Superior temporal gyrus (tissue), 1 donor: ENCODE measurements around the gene C1R.

ENCODE experiments used
- DNase-seq: peaks from one replicate; pipeline ENCODE4 v3.0.0-alpha.2; 2016; ENCODE audit errors: extremely low spot score

Gene C1R

GRCh38 chr12:7099290-7099996, 7.2 kb upstream of the C1R start:
- DNase-seq: no peak

GRCh38 chr12:7096979-7097378, 4.7 kb upstream of the C1R start:
- no peak for DNase-seq

- DNase-seq: no peak
Measured at GRCh38 chr12:7096006-7096932, 4.0 kb upstream of the C1R start.

- DNase-seq: no peak
Measured at GRCh38 chr12:7093892-7094291, 1.6 kb upstream of the C1R start.

GRCh38 chr12:7093486-7093885, 1.2 kb upstream of the C1R start:
- no peak for DNase-seq

- no peak for DNase-seq
Measured at GRCh38 chr12:7092986-7093460, 778 bp upstream of the C1R start.

GRCh38 chr12:7091660-7092228, 501 bp downstream of the C1R start:
- DNase-seq: no peak

- no peak for DNase-seq
Measured at GRCh38 chr12:7091171-7091570, 1.1 kb downstream of the C1R start.

GRCh38 chr12:7090222-7090998, 1.8 kb downstream of the C1R start:
- DNase-seq: no peak

GRCh38 chr12:7089196-7089871, 2.9 kb downstream of the C1R start:
- no peak for DNase-seq

- no peak for DNase-seq
Measured at GRCh38 chr12:7083125-7083524, 9.1 kb downstream of the C1R start.

GRCh38 chr12:7081037-7081436, 11.2 kb downstream of the C1R start:
- no peak for DNase-seq

- DNase-seq: no peak
Measured at GRCh38 chr12:7079826-7080125, 12.5 kb downstream of the C1R start.

GRCh38 chr12:7078163-7078562, 14.1 kb downstream of the C1R start:
- no peak for DNase-seq

- DNase-seq: no peak
Measured at GRCh38 chr12:7076493-7076892, 15.8 kb downstream of the C1R start.

- DNase-seq: no peak
Measured at GRCh38 chr12:7075939-7076338, 16.3 kb downstream of the C1R start.

GRCh38 chr12:7075518-7075917, 16.7 kb downstream of the C1R start:
- DNase-seq: no peak

GRCh38 chr12:7073946-7074345, 18.3 kb downstream of the C1R start:
- no peak for DNase-seq

GRCh38 chr12:7072554-7072953, 19.7 kb downstream of the C1R start:
- no peak for DNase-seq

- no peak for DNase-seq
Measured at GRCh38 chr12:7072035-7072434, 20.2 kb downstream of the C1R start.

GRCh38 chr12:7069386-7069785, 22.9 kb downstream of the C1R start:
- no peak for DNase-seq

GRCh38 chr12:7068994-7069346, 23.3 kb downstream of the C1R start:
- DNase-seq: no peak
